ENCODE measurements around the gene CCR1.

CCR1 gene

GRCh38 chr3:46192939-46193338, 15.2 kb downstream of the CCR1 start:
- Histone ChIP-seq H3K27me3 (ENCODE audit: insufficient read depth, low read length) (no peaks in the 10 kb centered on the region), H3K9ac (ENCODE audit: low read depth, low read length) (no peak overlapping the region)

GRCh38 chr3:46191730-46192129, 16.4 kb downstream of the CCR1 start:
- Histone ChIP-seq H3K36me3 (ENCODE audit: insufficient read depth, low read depth, low read length) (no peaks in the 10 kb centered on the region), H3K27me3 (ENCODE audit: insufficient read depth, low read length) (no peaks in the 10 kb centered on the region), H3K27ac (ENCODE audit: low read length) (no peak overlapping the region), H3K4me1 (ENCODE audit: insufficient read depth, low read length) (no peaks in the 10 kb centered on the region), H3K9ac (ENCODE audit: low read depth, low read length) (no peak overlapping the region), H3K9me3 (ENCODE audit: insufficient read depth, low read depth, low read length) (peaks cover 27% of the 10 kb centered on the region), H3K4me3 (ENCODE audit: low read length) (no peak overlapping the region)

More at GRCh38 chr3:46192939-46193338, 15.2 kb downstream of the CCR1 start:
- Histone ChIP-seq H3K9me3 (ENCODE audit: insufficient read depth, low read depth, low read length) (peaks cover 27% of the 10 kb centered on the region), H3K36me3 (ENCODE audit: insufficient read depth, low read depth, low read length) (no peaks in the 10 kb centered on the region), H3K4me3 (ENCODE audit: low read length) (no peak overlapping the region), H3K27ac (ENCODE audit: low read length) (no peak overlapping the region), H3K4me1 (ENCODE audit: insufficient read depth, low read length) (no peaks in the 10 kb centered on the region)

GRCh38 chr3:46188708-46189107, 19.4 kb downstream of the CCR1 start:
- Histone ChIP-seq H3K9ac (ENCODE audit: low read depth, low read length) (no peak overlapping the region), H3K27ac (ENCODE audit: low read length) (no peak overlapping the region), H3K4me3 (ENCODE audit: low read length) (no peak overlapping the region), H3K9me3 (ENCODE audit: insufficient read depth, low read depth, low read length) (peaks cover 10% of the 10 kb centered on the region), H3K36me3 (ENCODE audit: insufficient read depth, low read depth, low read length) (no peaks in the 10 kb centered on the region), H3K27me3 (ENCODE audit: insufficient read depth, low read length) (no peaks in the 10 kb centered on the region), H3K4me1 (ENCODE audit: insufficient read depth, low read length) (no peaks in the 10 kb centered on the region)

GRCh38 chr3:46187876-46188275, 20.2 kb downstream of the CCR1 start:
- no peaks in the 10 kb centered on the region for H3K4me1 ChIP-seq (ENCODE audit: insufficient read depth, low read length)
- no peaks in the 10 kb centered on the region for H3K27me3 ChIP-seq (ENCODE audit: insufficient read depth, low read length)
- no peak overlapping the region for H3K4me3 ChIP-seq (ENCODE audit: low read length)
- no peaks in the 10 kb centered on the region for H3K36me3 ChIP-seq (ENCODE audit: insufficient read depth, low read depth, low read length)
- peaks cover 2% of the 10 kb centered on the region for H3K9me3 ChIP-seq (ENCODE audit: insufficient read depth, low read depth, low read length)
- no peak overlapping the region for H3K9ac ChIP-seq (ENCODE audit: low read depth, low read length)
- H3K27ac ChIP-seq (ENCODE audit: low read length) = no peak overlapping the region

- Histone ChIP-seq H3K27ac (ENCODE audit: low read length) (no peak overlapping the region), H3K9ac (ENCODE audit: low read depth, low read length) (no peak overlapping the region), H3K36me3 (ENCODE audit: insufficient read depth, low read depth, low read length) (no peaks in the 10 kb centered on the region), H3K4me3 (ENCODE audit: low read length) (no peak overlapping the region), H3K4me1 (ENCODE audit: insufficient read depth, low read length) (no peaks in the 10 kb centered on the region), H3K9me3 (ENCODE audit: insufficient read depth, low read depth, low read length) (no peaks in the 10 kb centered on the region; the same call in 1 of the 2 replicates), H3K27me3 (ENCODE audit: insufficient read depth, low read length) (no peaks in the 10 kb centered on the region)
These were observed 20.8 kb downstream of the CCR1 start for GRCh38 chr3:46187341-46187700.

GRCh38 chr3:46186471-46187340, 21.4 kb downstream of the CCR1 start:
- H3K4me3 ChIP-seq (ENCODE audit: low read length) = no peak overlapping the region
- no peak overlapping the region for H3K27ac ChIP-seq (ENCODE audit: low read length)
- H3K36me3 ChIP-seq (ENCODE audit: insufficient read depth, low read depth, low read length) = no peaks in the 10 kb centered on the region
- H3K9ac ChIP-seq (ENCODE audit: low read depth, low read length) = no peak overlapping the region
- no peaks in the 10 kb centered on the region for H3K27me3 ChIP-seq (ENCODE audit: insufficient read depth, low read length)
- H3K4me1 ChIP-seq (ENCODE audit: insufficient read depth, low read length) = no peaks in the 10 kb centered on the region
- no peaks in the 10 kb centered on the region for H3K9me3 ChIP-seq (ENCODE audit: insufficient read depth, low read depth, low read length)

- no peaks in the 10 kb centered on the region for H3K9me3 ChIP-seq (ENCODE audit: insufficient read depth, low read depth, low read length)
- H3K36me3 ChIP-seq (ENCODE audit: insufficient read depth, low read depth, low read length) = no peaks in the 10 kb centered on the region
- no peak overlapping the region for H3K9ac ChIP-seq (ENCODE audit: low read depth, low read length)
- no peak overlapping the region for H3K27ac ChIP-seq (ENCODE audit: low read length)
- no peaks in the 10 kb centered on the region for H3K4me1 ChIP-seq (ENCODE audit: insufficient read depth, low read length)
- no peak overlapping the region for H3K4me3 ChIP-seq (ENCODE audit: low read length)
- no peaks in the 10 kb centered on the region for H3K27me3 ChIP-seq (ENCODE audit: insufficient read depth, low read length)
These were observed 23.6 kb downstream of the CCR1 start for GRCh38 chr3:46184469-46184868.

GRCh38 chr3:46183330-46183729, 24.8 kb downstream of the CCR1 start:
- no peak overlapping the region for H3K4me3 ChIP-seq (ENCODE audit: low read length)
- no peaks in the 10 kb centered on the region for H3K4me1 ChIP-seq (ENCODE audit: insufficient read depth, low read length)
- no peaks in the 10 kb centered on the region for H3K9me3 ChIP-seq (ENCODE audit: insufficient read depth, low read depth, low read length)
- H3K27ac ChIP-seq (ENCODE audit: low read length) = no peak overlapping the region
- no peak overlapping the region for H3K9ac ChIP-seq (ENCODE audit: low read depth, low read length)
- H3K27me3 ChIP-seq (ENCODE audit: insufficient read depth, low read length) = no peaks in the 10 kb centered on the region
- no peaks in the 10 kb centered on the region for H3K36me3 ChIP-seq (ENCODE audit: insufficient read depth, low read depth, low read length)

GRCh38 chr3:46168583-46169345, 39.3 kb downstream of the CCR1 start:
- H3K27ac ChIP-seq (ENCODE audit: low read length) = no peak overlapping the region
- no peaks in the 10 kb centered on the region for H3K27me3 ChIP-seq (ENCODE audit: insufficient read depth, low read length)
- H3K9me3 ChIP-seq (ENCODE audit: insufficient read depth, low read depth, low read length) = peaks cover 4% of the 10 kb centered on the region; the same call in 1 of the 2 replicates

GRCh38 chr3:46163556-46164041, 44.5 kb downstream of the CCR1 start:
- no peaks in the 10 kb centered on the region for H3K4me1 ChIP-seq (ENCODE audit: insufficient read depth, low read length)
- no peak overlapping the region for H3K4me3 ChIP-seq (ENCODE audit: low read length)
- H3K9ac ChIP-seq (ENCODE audit: low read depth, low read length) = no peak overlapping the region
- H3K27ac ChIP-seq (ENCODE audit: low read length) = no peak overlapping the region
- peaks cover 4% of the 10 kb centered on the region; the same call in 1 of the 2 replicates for H3K9me3 ChIP-seq (ENCODE audit: insufficient read depth, low read depth, low read length)
- H3K36me3 ChIP-seq (ENCODE audit: insufficient read depth, low read depth, low read length) = no peaks in the 10 kb centered on the region
- H3K27me3 ChIP-seq (ENCODE audit: insufficient read depth, low read length) = no peaks in the 10 kb centered on the region

More at GRCh38 chr3:46168583-46169345, 39.3 kb downstream of the CCR1 start:
- Histone ChIP-seq H3K36me3 (ENCODE audit: insufficient read depth, low read depth, low read length) (no peaks in the 10 kb centered on the region), H3K4me3 (ENCODE audit: low read length) (no peak overlapping the region), H3K4me1 (ENCODE audit: insufficient read depth, low read length) (no peaks in the 10 kb centered on the region), H3K9ac (ENCODE audit: low read depth, low read length) (no peak overlapping the region)

- Histone ChIP-seq H3K9me3 (ENCODE audit: insufficient read depth, low read depth, low read length) (peaks cover 4% of the 10 kb centered on the region; the same call in 1 of the 2 replicates), H3K27me3 (ENCODE audit: insufficient read depth, low read length) (no peaks in the 10 kb centered on the region), H3K4me1 (ENCODE audit: insufficient read depth, low read length) (no peaks in the 10 kb centered on the region), H3K36me3 (ENCODE audit: insufficient read depth, low read depth, low read length) (no peaks in the 10 kb centered on the region), H3K27ac (ENCODE audit: low read length) (no peak overlapping the region), H3K9ac (ENCODE audit: low read depth, low read length) (no peak overlapping the region), H3K4me3 (ENCODE audit: low read length) (no peak overlapping the region)
These were observed 45.0 kb downstream of the CCR1 start for GRCh38 chr3:46162975-46163555.

All from iPS-20b (cell line).